Activated effector memory CD4-positive, alpha-beta T cell treated with anti-CD3 and anti-CD28 coated beads, Interleukin-2, amount 50 U/mL, for 16 hours (primary cell): ENCODE data around the gene BCKDHB.
"Not testable (repeated sequence)": the region's sequence is repeated elsewhere in the genome, so short reads cannot be mapped to it uniquely, and the experiment has no call there.

ENCODE experiments used
- DNase-seq: peaks from one replicate; pipeline ENCODE4 v3.0.0-alpha.2; 2020

The BCKDHB gene

GRCh38 chr6:80106418-80107235 is at the start of gene BCKDHB:
TSS of gene BCKDHB (plus strand) at chr6:80106671. CDS start at chr6:80106694, 23 bp downstream.
- peak; percentile 99 for DNase-seq

GRCh38 chr6:80060774-80061173 is 45.7 kb upstream of the BCKDHB start:
- DNase-seq = no peak

DNA sequence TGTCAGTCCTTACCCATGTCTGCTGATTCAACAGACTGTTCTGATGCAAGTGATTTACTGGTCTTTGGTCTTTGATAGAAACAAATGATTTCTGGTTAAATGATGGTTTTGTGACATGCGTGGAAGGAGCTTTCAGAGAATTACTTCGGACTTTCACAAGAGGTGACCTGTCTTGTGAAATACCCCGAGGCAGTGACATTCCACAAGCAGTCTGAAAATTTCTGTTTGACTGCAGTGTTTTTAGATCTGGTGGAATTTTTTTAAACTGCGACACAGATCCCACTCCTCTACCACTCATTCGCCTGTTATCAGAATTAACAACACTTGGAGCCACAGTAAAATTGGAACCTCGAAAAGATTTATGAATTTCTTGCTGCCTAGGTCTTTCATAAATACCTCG is 38.3 kb upstream of the BCKDHB start:
- not testable (repeated sequence) for DNase-seq

- DNase-seq = not testable (repeated sequence)
Measured at GRCh38 chr6:80070431-80070830, 36.0 kb upstream of the BCKDHB start.

DNA sequence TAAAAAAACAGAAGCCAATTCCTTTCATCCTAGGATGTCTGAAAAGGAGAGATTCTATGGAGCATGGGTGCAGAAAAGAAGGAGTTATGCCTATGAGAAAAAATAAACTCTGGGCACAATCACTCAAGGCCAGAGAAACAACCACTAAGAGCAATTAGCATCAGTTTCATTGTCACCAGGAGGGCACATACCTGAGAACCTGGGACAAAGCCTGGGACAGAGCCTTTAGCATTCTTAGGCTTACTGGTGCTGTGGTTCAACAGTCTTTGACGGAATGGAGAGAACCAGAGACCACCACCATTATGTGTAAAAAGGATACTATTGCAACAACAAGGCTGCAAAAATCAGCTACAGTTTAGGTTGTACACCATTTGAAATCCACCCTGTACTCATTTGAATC is 29.4 kb upstream of the BCKDHB start:
- no peak for DNase-seq

DNA sequence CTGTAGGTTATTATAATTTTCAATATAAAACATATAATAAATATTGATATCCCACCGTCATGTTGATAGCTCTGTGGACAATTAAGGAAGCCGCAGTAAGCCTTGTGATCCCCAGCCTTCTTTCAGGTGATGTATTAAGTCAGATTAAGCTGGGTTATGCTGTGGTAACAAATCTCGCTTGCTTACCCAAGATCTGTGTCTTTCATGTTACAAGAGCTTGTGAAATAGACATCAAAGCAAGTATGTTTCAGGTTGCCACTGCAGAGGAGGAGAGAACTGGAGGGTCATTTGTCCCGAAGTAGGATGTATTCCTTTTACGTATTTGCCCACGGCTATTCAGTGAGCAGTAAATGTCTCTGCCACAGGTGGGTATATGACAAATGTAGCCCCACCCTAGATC is 17.8 kb upstream of the BCKDHB start:
- DNase-seq = no peak

GRCh38 chr6:80091506-80091905 is 15.0 kb upstream of the BCKDHB start:
- DNase-seq = no peak

GRCh38 chr6:80094017-80094416 is 12.5 kb upstream of the BCKDHB start:
- no peak for DNase-seq

- no peak for DNase-seq
Measured at GRCh38 chr6:80095600-80095999, 10.9 kb upstream of the BCKDHB start.

DNA sequence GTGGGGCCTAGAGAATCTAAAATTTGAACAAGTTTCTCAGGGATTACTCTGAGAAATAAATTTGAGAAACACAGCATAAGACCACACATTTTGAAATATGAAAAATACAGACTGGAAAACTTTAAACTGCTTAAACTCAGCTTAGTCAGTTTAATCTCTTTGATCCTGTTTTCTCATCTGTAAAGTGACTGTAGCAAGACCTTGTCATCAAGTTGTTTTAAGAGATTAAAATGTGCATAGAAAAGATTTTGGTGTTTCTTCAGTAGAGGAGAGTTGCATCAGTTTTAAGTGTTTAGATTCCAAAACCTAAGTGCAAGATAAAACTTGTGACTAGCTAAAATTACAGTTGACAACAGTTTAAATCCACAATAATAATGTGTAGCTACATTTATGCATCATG is 8.1 kb upstream of the BCKDHB start:
- DNase-seq = no peak

- no peak for DNase-seq
Measured at GRCh38 chr6:80104520-80104919, 2.0 kb upstream of the BCKDHB start.

GRCh38 chr6:80105972-80106417 is 476 bp upstream of the BCKDHB start:
- no peak for DNase-seq

- DNase-seq = not testable (repeated sequence)
Measured at GRCh38 chr6:80122576-80122975, 16.1 kb downstream of the BCKDHB start.

DNA sequence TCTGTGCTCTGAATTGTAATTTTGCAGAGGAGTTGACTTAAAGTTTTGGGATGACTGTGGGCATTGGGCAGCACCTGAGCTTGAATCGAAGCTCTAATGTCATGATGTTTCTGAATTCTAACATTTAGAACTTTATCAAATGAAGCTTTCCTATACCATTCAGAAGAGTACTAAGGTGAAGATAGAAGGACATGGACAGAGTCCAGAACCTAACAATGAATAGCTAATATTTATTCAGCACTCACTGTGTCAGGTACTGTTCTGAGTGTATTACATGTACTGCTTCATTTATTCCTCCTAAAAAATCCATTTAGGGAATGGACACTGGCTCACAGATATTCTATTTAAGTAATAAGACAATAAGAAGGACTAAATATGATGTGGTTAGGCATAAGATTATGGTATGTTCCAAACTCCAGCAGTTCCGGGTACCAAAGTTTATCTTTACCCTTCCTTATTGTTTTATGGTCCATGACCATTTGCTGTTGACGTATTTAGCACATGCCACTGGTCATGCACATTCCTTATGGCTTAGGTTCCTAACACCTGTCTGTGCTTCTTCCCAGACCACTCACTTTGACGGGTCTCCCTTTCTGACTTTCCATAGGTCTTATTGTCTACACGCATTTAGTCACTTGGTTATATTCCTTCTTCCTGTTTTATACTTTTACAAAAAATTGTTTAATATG is 20.3 kb downstream of the BCKDHB start:
- no peak for DNase-seq

- DNase-seq = no peak
Measured at GRCh38 chr6:80129485-80129884, 23.0 kb downstream of the BCKDHB start.

GRCh38 chr6:80133020-80133419 is 26.5 kb downstream of the BCKDHB start:
- DNase-seq = peak; percentile 66

DNA sequence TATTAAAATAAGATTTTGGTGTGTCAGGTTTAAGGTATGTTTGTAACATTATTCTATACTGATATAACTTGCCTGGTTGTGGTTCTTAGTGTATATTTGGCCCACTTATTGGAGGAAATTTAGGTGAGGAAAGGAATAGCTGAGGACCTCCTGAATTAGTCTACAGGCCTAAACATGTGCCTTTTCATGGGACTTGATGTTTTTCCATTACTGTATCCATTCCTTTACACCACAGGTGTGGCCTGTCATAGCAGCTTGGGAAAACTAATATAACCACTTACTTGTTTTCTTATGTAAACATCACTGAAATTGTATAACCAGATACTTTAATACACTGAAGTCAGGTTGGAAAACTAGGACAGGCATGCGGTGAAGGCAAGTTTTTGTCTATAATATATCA is 27.6 kb downstream of the BCKDHB start:
- no peak for DNase-seq

- DNase-seq = no peak
Measured at GRCh38 chr6:80142586-80142985, 36.1 kb downstream of the BCKDHB start.

DNA sequence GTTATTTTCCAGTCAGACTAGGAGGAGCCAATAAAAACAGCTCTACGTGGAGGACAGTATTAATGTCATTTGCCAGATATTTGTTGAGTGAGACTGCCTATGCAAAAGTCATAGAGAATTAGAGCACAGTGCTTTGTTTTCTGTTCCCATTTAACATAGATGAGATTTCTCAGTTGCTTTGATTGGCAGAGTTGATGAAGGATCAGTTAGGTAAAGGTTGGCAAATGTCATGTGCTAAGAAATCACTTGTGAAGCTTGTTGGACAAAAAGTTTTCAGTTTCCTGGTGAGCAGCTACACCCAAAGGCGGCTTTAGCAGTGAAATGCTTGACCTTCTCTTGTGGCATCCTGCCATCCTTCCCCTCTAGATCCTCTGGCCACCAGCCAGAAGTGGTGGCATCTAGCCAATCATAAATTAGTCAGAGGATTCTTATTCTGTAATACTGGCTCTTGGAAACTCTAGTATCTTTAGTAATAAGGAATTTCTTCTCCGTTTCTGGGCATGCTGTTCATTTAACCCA is 37.0 kb downstream of the BCKDHB start:
- DNase-seq = no peak

DNA sequence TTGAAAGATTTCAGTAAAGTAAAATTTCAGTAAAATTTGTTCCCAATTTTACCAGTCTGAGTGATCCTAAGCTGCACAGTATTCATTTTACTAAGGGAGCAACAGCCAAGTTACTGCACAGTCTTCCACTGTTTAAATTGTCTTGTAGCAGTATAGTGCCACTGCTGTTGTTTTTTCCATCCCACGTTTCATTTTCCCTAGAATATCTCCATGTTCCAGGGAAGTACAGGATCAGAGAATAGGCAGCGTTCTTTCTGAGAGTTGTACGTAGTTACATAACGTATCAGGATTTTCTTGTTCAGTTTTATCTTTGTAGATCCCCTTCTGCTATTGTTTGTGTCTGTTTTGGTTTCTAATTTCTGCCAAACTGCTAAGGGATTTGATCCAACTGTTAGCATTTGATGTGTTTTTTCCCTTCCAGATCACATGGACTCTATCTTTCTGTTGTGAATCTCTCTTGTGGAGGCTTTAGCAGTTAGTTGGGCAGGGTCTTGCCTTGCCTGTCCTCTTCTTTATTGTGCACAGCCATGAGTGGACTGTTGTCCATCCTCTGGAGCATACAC is 38.4 kb downstream of the BCKDHB start:
- DNase-seq = no peak

GRCh38 chr6:80145509-80145908 is 39.0 kb downstream of the BCKDHB start:
- no peak for DNase-seq

- DNase-seq = no peak
Measured at GRCh38 chr6:80145921-80146320, 39.5 kb downstream of the BCKDHB start.

DNA sequence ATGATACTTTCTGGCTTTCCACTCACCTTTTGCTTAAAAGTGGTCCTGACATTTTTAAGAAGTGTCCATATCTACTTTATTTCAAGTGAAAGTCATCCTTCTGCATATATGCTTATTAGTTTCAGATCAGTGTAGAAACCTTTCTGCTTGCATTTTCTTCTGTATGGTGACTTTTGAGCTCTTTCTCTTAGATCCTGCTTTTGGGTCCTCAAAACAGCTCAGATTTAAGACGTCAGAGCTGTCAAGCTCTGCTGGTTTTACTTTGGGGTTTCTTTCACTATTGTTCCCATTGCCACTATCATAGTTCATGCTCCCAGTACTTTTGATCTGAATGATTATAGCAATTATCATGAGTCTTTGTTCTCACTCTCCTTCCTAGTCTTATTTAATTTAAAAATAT is 41.7 kb downstream of the BCKDHB start:
- no peak for DNase-seq

DNA sequence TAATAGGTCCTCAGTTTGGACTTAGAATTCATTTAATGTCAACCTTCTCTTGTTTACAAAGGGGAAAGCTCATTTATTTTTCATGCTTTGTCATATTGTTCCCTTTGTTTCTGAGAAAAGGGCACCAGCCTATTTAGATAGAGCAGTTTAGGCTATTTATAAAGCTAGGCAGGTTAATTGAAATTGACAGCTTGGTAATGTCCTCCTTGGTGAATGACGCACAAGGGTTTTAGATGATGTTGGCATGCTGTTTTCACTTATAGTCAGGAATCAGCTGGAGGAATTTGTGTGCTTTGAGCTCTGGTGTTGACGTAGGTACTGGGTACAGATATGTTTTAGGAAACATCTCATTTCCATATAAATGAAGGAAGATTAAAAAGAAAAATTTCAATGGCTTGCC is 45.2 kb downstream of the BCKDHB start:
- DNase-seq = no peak
